HepG2 (cell line): ENCODE measurements around the gene ADIPOR2. TPM values are rescaled to one million over a fixed set of nuclear protein-coding genes. Genes with fewer than 3 reads are reported as not detected.

Experiments
- ARHGAP35 ChIP-seq: sonication (generic); formaldehyde crosslinking; IDR thresholded peaks from 2 replicates; pipeline ENCODE4 v1.9.0; 2022; ENCODE audit warnings: mild to moderate bottlenecking, inconsistent platforms, moderate library complexity, missing genetic modification reagents, borderline replicate concordance
- EZH2 ChIP-seq: conservative IDR thresholded peaks from 2 replicates; pipeline ENCODE4 v1.6.1; 2012; ENCODE audit warnings: mild to moderate bottlenecking, low read depth, low read length, moderate library complexity
- GFI1 ChIP-seq: sonication (generic); formaldehyde crosslinking; IDR thresholded peaks from 2 replicates; pipeline ENCODE4 v1.5.0; 2020; ENCODE audit warnings: missing genetic modification reagents, mild to moderate bottlenecking, borderline replicate concordance
- GTF3A ChIP-seq: sonication (generic); formaldehyde crosslinking; conservative IDR thresholded peaks from 2 replicates; pipeline ENCODE4 v1.4.0; 2020; ENCODE audit warnings: mild to moderate bottlenecking, missing genetic modification reagents
- HHEX ChIP-seq: IDR thresholded peaks from 2 replicates; pipeline ENCODE4 v1.6.1; 2016; ENCODE audit warnings: control low read depth
- HIVEP1 ChIP-seq: sonication (generic); formaldehyde crosslinking; IDR thresholded peaks from 2 replicates; pipeline ENCODE4 v1.4.0; 2020; ENCODE audit warnings: mild to moderate bottlenecking, missing genetic modification reagents
- MNT ChIP-seq: fragments of 450-650 bp; IDR thresholded peaks from 2 replicates; pipeline ENCODE4 v1.6.1; 2016
- REPIN1 ChIP-seq: sonication (generic); formaldehyde crosslinking; IDR thresholded peaks from 2 replicates; pipeline ENCODE4 v1.8.0; 2022; ENCODE audit warnings: missing genetic modification reagents, low read depth, mild to moderate bottlenecking, borderline replicate concordance
- RFX5 ChIP-seq: IDR thresholded peaks from 2 replicates; pipeline ENCODE4 v1.6.1; 2011; ENCODE audit warnings: low read depth, low read length, improper control_type of control experiment
- SKI ChIP-seq: fragments of 450-650 bp; IDR thresholded peaks from one replicate; pipeline ENCODE4 v1.6.1; 2018; ENCODE audit warnings: mild to moderate bottlenecking; ENCODE audit not compliant: partially characterized antibody
- SMYD3 ChIP-seq: sonication (generic); formaldehyde crosslinking; IDR thresholded peaks from 2 replicates; pipeline ENCODE4 v1.8.1; 2023; ENCODE audit warnings: mild to moderate bottlenecking, missing genetic modification reagents
- SNRNP70 ChIP-seq: fragments of 200-400 bp; formaldehyde crosslinking; IDR thresholded peaks from 2 replicates; pipeline ENCODE4 v1.6.1; 2017; ENCODE audit warnings: mild to moderate bottlenecking, low read depth, low read length, moderate library complexity
- ZBED4 ChIP-seq: sonication (generic); formaldehyde crosslinking; IDR thresholded peaks from 2 replicates; pipeline ENCODE4 v1.4.0; 2020; ENCODE audit warnings: missing genetic modification reagents, borderline replicate concordance
- ZBTB34 ChIP-seq: sonication (generic); formaldehyde crosslinking; IDR thresholded peaks from 2 replicates; pipeline ENCODE4 v1.8.0; 2022; ENCODE audit warnings: mild to moderate bottlenecking, missing genetic modification reagents
- ZFP82 ChIP-seq: sonication (generic); formaldehyde crosslinking; IDR thresholded peaks from 2 replicates; pipeline ENCODE4 v1.5.1; 2020; ENCODE audit warnings: mild to moderate bottlenecking, missing genetic modification reagents, borderline replicate concordance
- ZKSCAN5 ChIP-seq: sonication (generic); formaldehyde crosslinking; IDR thresholded peaks from 2 replicates; pipeline ENCODE4 v1.5.1; 2020; ENCODE audit warnings: mild to moderate bottlenecking, missing genetic modification reagents
- ZNF143 ChIP-seq: sonication (generic); formaldehyde crosslinking; IDR thresholded peaks from 2 replicates; pipeline ENCODE4 v1.4.0; 2020; ENCODE audit warnings: missing genetic modification reagents
- ZNF225 ChIP-seq: sonication (generic); formaldehyde crosslinking; IDR thresholded peaks from 2 replicates; pipeline ENCODE4 v1.4.0; 2020; ENCODE audit warnings: mild to moderate bottlenecking, missing genetic modification reagents
- ZNF337 ChIP-seq: sonication (generic); formaldehyde crosslinking; IDR thresholded peaks from 2 replicates; pipeline ENCODE4 v1.5.1; 2020; ENCODE audit warnings: missing genetic modification reagents, low read depth, mild to moderate bottlenecking, borderline replicate concordance
- ZNF362 ChIP-seq: sonication (generic); formaldehyde crosslinking; IDR thresholded peaks from 2 replicates; pipeline ENCODE4 v1.4.0; 2020; ENCODE audit warnings: missing genetic modification reagents, mild to moderate bottlenecking, borderline replicate concordance
- ZNF367 ChIP-seq: sonication (generic); formaldehyde crosslinking; IDR thresholded peaks from 2 replicates; pipeline ENCODE4 v1.4.0; 2020; ENCODE audit warnings: missing genetic modification reagents, borderline replicate concordance
- ZNF468 ChIP-seq: sonication (generic); formaldehyde crosslinking; IDR thresholded peaks from 2 replicates; pipeline ENCODE4 v1.8.0; 2022; ENCODE audit warnings: mild to moderate bottlenecking, moderate library complexity, missing genetic modification reagents
- polyA plus RNA-seq, 8 experiments: library from polyadenylated mRNA; depleted of rRNA in 3 of 8; stranded (reverse) in 7 of 8; unstranded in 1 of 8; fragments of >200 nt; fragmentation: Illumina TruSeq in 4 of 8; extraction: Trizol in 4 of 8; gene quantifications; 2 replicates each; pipeline versions ENCODE4 v1.2.1 to v1.2.3, GENCODE V29; 2011 to 2016; ENCODE audit warnings: low read depth in 4 of 8, missing spikeins in 1 of 8, mixed read lengths in 1 of 8; ENCODE audit not compliant: insufficient read depth in 1 of 8
- total RNA-seq, 5 experiments: library from RNA; depleted of rRNA; stranded (reverse); fragments of >200 nt; fragmentation: Illumina TruSeq; extraction: Trizol; gene quantifications; 2 replicates each; pipeline ENCODE4 v1.2.3, GENCODE V29; 2016; ENCODE audit warnings: low read depth in 1 of 5

The ADIPOR2 gene
- total and polyA plus RNA-seq, 2 of the 13 experiments (the other 11 are each of a cell fraction or from before 2014, with no cell fraction given), result 35.2 to 52.2 TPM

GRCh38 chr12:1810201-1810930, 119.5 kb downstream of the ADIPOR2 start (continued):
- 0 out of 2 replicates have a peak, but pooled peaks have one; percentile 16 for TF ChIP-seq ZNF362 (CRISPR knock-in tag)
- no peak for TF ChIP-seq ZNF468 (CRISPR knock-in tag)
- TF ChIP-seq ZNF337 (CRISPR knock-in tag), result no peak
- TF ChIP-seq ZBTB34 (CRISPR knock-in tag), result no peak
- no peak for TF ChIP-seq SNRNP70
- no peak for TF ChIP-seq GFI1
- no peak for TF ChIP-seq ARHGAP35
- no peak for TF ChIP-seq REPIN1 (CRISPR knock-in tag)
- TF ChIP-seq HHEX (CRISPR knock-in tag), result no peak
- TF ChIP-seq ZBED4 (CRISPR knock-in tag), result no peak
- TF ChIP-seq ZNF225 (CRISPR knock-in tag), result no peak
- TF ChIP-seq EZH2, result no peak
- no peak for TF ChIP-seq ZKSCAN5 (CRISPR knock-in tag)
- no peak for TF ChIP-seq HIVEP1
- 0 out of 2 replicates have a peak, but pooled peaks have one; percentile 58 for TF ChIP-seq GTF3A (CRISPR knock-in tag)
- no peak for TF ChIP-seq SMYD3 (CRISPR knock-in tag)
- no peak for TF ChIP-seq ZFP82 (CRISPR knock-in tag)
- TF ChIP-seq RFX5, result no peak
- peak; percentile 69 for TF ChIP-seq MNT
- no peak for TF ChIP-seq ZNF143 (CRISPR knock-in tag)
- no peak for TF ChIP-seq SKI
- TF ChIP-seq ZNF367 (CRISPR knock-in tag), result no peak
